Liver (tissue), 9 donors: ENCODE data around the gene STAM2. TPM values are rescaled to one million over a fixed set of nuclear protein-coding genes. Genes with fewer than 3 reads are reported as not detected.
A peak's percentile ranks its signal among the peaks of the same experiment; 100 is the strongest.

ENCODE experiments used
- DNase-seq: peaks from one replicate; pipeline ENCODE4 v3.0.0-alpha.2; 2017; ENCODE audit warnings: low spot score
- H3K27ac ChIP-seq, 2 donors: one replicate each; pipeline ENCODE4 v1.7.0; 2013; ENCODE audit warnings: inconsistent platforms in 2 of 2, low read length in 2 of 2, control low read depth in 1 of 2, low read depth in 1 of 2, mild to moderate bottlenecking in 1 of 2
- H3K27me3 ChIP-seq, 4 donors: one replicate each; pipeline versions ENCODE4 v1.6.1 to v1.7.0; 2013; ENCODE audit warnings: low read length in 3 of 4, inconsistent platforms in 1 of 4, mild to moderate bottlenecking in 1 of 4, moderate library complexity in 1 of 4; ENCODE audit not compliant: control insufficient read depth in 4 of 4, insufficient read depth in 4 of 4
- H3K36me3 ChIP-seq, 4 donors: one replicate each; pipeline versions ENCODE4 v1.6.1 to v1.7.0; 2013; ENCODE audit warnings: low read length in 3 of 4, mild to moderate bottlenecking in 3 of 4, low read depth in 1 of 4, moderate library complexity in 1 of 4; ENCODE audit not compliant: control insufficient read depth in 4 of 4, insufficient read depth in 3 of 4
- H3K4me1 ChIP-seq, 4 donors: one replicate each; pipeline versions ENCODE4 v1.6.1 to v1.7.0; 2013; ENCODE audit warnings: low read length in 3 of 4, mild to moderate bottlenecking in 3 of 4, moderate library complexity in 1 of 4; ENCODE audit not compliant: control insufficient read depth in 4 of 4, insufficient read depth in 4 of 4
- H3K4me3 ChIP-seq, 3 donors: one replicate each; pipeline versions ENCODE4 v1.6.1 to v1.7.0; 2013; ENCODE audit warnings: low read length in 3 of 3, control low read depth in 1 of 3, low read depth in 1 of 3, mild to moderate bottlenecking in 1 of 3
- H3K9ac ChIP-seq, 2 donors: one replicate each; pipeline ENCODE4 v1.7.0; 2013; ENCODE audit warnings: low read length in 2 of 2, mild to moderate bottlenecking in 2 of 2, moderate library complexity in 2 of 2, control low read depth in 1 of 2, low read depth in 1 of 2
- H3K9me3 ChIP-seq, 4 donors: one replicate each; pipeline versions ENCODE4 v1.6.1 to v1.7.0; 2013; ENCODE audit warnings: low read length in 3 of 4; ENCODE audit not compliant: control insufficient read depth in 4 of 4
- GABPA ChIP-seq, 2 donors: IDR thresholded peaks in 1 of 2; conservative IDR thresholded peaks in 1 of 2; 2 replicates each; pipeline ENCODE4 v1.6.1; 2016; ENCODE audit warnings: antibody characterized with exemption in 2 of 2, mild to moderate bottlenecking in 1 of 2, moderate library complexity in 1 of 2
- HNF4A ChIP-seq, 2 donors: conservative IDR thresholded peaks; 2 replicates each; pipeline ENCODE4 v1.6.1; 2016; ENCODE audit warnings: antibody characterized with exemption in 2 of 2, mild to moderate bottlenecking in 2 of 2
- HNF4G ChIP-seq: IDR thresholded peaks from 2 replicates; pipeline ENCODE4 v1.6.1; 2016; ENCODE audit warnings: antibody characterized with exemption
- JUND ChIP-seq, 2 donors: IDR thresholded peaks; 2 replicates each; pipeline ENCODE4 v1.6.1; 2016; ENCODE audit warnings: antibody characterized with exemption in 2 of 2
- NR2F2 ChIP-seq: IDR thresholded peaks from 2 replicates; pipeline ENCODE4 v1.6.1; 2016; ENCODE audit warnings: antibody characterized with exemption
- RAD21 ChIP-seq, 2 donors: IDR thresholded peaks; 2 replicates each; pipeline ENCODE4 v1.6.1; 2016; ENCODE audit warnings: antibody characterized with exemption in 2 of 2, mild to moderate bottlenecking in 2 of 2
- SP1 ChIP-seq: IDR thresholded peaks from 2 replicates; pipeline ENCODE4 v1.6.1; 2018; ENCODE audit warnings: antibody characterized with exemption, mild to moderate bottlenecking
- TAF1 ChIP-seq: conservative IDR thresholded peaks from 2 replicates; pipeline ENCODE4 v1.6.1; 2016; ENCODE audit warnings: antibody characterized with exemption, mild to moderate bottlenecking
- YY1 ChIP-seq: IDR thresholded peaks from 2 replicates; pipeline ENCODE4 v1.6.1; 2016; ENCODE audit warnings: antibody characterized with exemption, mild to moderate bottlenecking
- WGBS: extraction: QIAGEN DNeasy Blood & Tissue Kit; methylation state at CpG from one replicate; pipeline ENCODE4 v1.1.7; 2013; 5-methylcytosine and 5-hydroxymethylcytosine counted together
- polyA plus RNA-seq, 2 donors: library from polyadenylated mRNA; stranded (reverse) in 1 of 2; unstranded in 1 of 2; fragments of 200-250 nt in 1 of 2; fragments of >200 nt in 1 of 2; fragmentation: Nextera tagmentation in 1 of 2; extraction: Ambion mirVana in 1 of 2; gene quantifications; one replicate each; pipeline versions ENCODE4 v1.2.1 to v1.2.3, GENCODE V29; 2013 to 2015
- total RNA-seq, 2 donors: library from RNA; depleted of rRNA; stranded (reverse); fragments of >200 nt; gene quantifications; one replicate each; pipeline ENCODE4 v1.2.3, GENCODE V29; 2014
- TF ChIP-seq, protein P1 (sequence below): IDR thresholded peaks from 2 replicates; pipeline ENCODE4 v1.6.1; 2016; ENCODE audit warnings: antibody characterized with exemption
- TF ChIP-seq, protein P2 (sequence below): fragments of 150-350 bp; IDR thresholded peaks from 2 replicates; pipeline ENCODE4 v1.5.1; 2017; ENCODE audit warnings: improper control_type of control experiment, low read depth, low read length; ENCODE audit not compliant: missing input control
- TF ChIP-seq, protein P3 (sequence below): IDR thresholded peaks from 2 replicates; pipeline ENCODE4 v1.6.1; 2016; ENCODE audit warnings: antibody characterized with exemption
- TF ChIP-seq, protein P4 (sequence below): IDR thresholded peaks from 2 replicates; pipeline ENCODE4 v1.6.1; 2016; ENCODE audit warnings: antibody characterized with exemption, mild to moderate bottlenecking
- TF ChIP-seq, protein P5 (sequence below): IDR thresholded peaks from 2 replicates; pipeline ENCODE4 v1.6.1; 2016; ENCODE audit warnings: antibody characterized with exemption
- donor health status: healthy.
- donor health status: healthy.
- donor health status: healthy.
- donor health status: healthy.
- donor health status: healthy.

STAM2 gene
- total and polyA plus RNA-seq, 4 donors = 4.0 to 18.0 (median 7.2) TPM

DNA sequence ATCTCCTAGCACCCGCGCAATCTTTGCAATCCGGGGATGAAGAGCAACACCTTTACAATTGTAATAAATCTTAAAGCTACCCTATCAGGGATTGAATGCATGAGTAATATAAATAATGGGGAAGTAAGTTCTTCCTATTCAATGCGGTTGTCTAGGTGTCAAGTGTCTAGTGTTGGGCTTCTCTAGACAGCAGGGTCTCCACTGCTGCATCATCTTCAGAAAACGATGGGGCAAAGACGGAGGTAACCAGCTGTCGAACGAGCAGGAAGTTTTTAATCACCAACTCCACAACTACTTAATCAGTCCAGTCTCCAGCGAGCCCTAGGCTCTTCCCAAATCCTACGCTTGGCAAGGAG, 573 bp downstream of the STAM2 start:
- peak overlapping the region; percentile 71 to 92 (median 82) for H3K4me3 ChIP-seq
- peak overlapping the region; percentile 94 to 96 for H3K27ac ChIP-seq
- WGBS = under 1% methylated on average over 10 of the region's 10 CpGs
- peak overlapping the region; percentile 87 to 93 for H3K9ac ChIP-seq
- DNase-seq = no peak
- H3K36me3 ChIP-seq = no peaks in the 10 kb centered on the region
- H3K4me1 ChIP-seq = peaks cover 7 to 29% (median 21%) of the 10 kb centered on the region in 4 donors
- no peaks in the 10 kb centered on the region for H3K9me3 ChIP-seq
- no peaks in the 10 kb centered on the region for H3K27me3 ChIP-seq
- no peak for TF ChIP-seq NR2F2
- TF ChIP-seq HNF4A (conservative IDR thresholded peaks at IDR 0.05) = no peak
- TF ChIP-seq GABPA (IDR thresholded peaks at IDR 0.05 in 1 of 2, conservative IDR thresholded peaks at IDR 0.05 in 1 of 2) = no peak
- TF ChIP-seq, protein P1, sequence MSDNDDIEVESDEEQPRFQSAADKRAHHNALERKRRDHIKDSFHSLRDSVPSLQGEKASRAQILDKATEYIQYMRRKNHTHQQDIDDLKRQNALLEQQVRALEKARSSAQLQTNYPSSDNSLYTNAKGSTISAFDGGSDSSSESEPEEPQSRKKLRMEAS = no peak
- TF ChIP-seq, protein P2, sequence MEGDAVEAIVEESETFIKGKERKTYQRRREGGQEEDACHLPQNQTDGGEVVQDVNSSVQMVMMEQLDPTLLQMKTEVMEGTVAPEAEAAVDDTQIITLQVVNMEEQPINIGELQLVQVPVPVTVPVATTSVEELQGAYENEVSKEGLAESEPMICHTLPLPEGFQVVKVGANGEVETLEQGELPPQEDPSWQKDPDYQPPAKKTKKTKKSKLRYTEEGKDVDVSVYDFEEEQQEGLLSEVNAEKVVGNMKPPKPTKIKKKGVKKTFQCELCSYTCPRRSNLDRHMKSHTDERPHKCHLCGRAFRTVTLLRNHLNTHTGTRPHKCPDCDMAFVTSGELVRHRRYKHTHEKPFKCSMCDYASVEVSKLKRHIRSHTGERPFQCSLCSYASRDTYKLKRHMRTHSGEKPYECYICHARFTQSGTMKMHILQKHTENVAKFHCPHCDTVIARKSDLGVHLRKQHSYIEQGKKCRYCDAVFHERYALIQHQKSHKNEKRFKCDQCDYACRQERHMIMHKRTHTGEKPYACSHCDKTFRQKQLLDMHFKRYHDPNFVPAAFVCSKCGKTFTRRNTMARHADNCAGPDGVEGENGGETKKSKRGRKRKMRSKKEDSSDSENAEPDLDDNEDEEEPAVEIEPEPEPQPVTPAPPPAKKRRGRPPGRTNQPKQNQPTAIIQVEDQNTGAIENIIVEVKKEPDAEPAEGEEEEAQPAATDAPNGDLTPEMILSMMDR = no peak
- TF ChIP-seq, protein P3, sequence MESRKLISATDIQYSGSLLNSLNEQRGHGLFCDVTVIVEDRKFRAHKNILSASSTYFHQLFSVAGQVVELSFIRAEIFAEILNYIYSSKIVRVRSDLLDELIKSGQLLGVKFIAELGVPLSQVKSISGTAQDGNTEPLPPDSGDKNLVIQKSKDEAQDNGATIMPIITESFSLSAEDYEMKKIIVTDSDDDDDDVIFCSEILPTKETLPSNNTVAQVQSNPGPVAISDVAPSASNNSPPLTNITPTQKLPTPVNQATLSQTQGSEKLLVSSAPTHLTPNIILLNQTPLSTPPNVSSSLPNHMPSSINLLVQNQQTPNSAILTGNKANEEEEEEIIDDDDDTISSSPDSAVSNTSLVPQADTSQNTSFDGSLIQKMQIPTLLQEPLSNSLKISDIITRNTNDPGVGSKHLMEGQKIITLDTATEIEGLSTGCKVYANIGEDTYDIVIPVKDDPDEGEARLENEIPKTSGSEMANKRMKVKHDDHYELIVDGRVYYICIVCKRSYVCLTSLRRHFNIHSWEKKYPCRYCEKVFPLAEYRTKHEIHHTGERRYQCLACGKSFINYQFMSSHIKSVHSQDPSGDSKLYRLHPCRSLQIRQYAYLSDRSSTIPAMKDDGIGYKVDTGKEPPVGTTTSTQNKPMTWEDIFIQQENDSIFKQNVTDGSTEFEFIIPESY = no peak
- no peak for TF ChIP-seq RAD21 (IDR thresholded peaks at IDR 0.05)
- no peak for TF ChIP-seq TAF1
- TF ChIP-seq, protein P4, sequence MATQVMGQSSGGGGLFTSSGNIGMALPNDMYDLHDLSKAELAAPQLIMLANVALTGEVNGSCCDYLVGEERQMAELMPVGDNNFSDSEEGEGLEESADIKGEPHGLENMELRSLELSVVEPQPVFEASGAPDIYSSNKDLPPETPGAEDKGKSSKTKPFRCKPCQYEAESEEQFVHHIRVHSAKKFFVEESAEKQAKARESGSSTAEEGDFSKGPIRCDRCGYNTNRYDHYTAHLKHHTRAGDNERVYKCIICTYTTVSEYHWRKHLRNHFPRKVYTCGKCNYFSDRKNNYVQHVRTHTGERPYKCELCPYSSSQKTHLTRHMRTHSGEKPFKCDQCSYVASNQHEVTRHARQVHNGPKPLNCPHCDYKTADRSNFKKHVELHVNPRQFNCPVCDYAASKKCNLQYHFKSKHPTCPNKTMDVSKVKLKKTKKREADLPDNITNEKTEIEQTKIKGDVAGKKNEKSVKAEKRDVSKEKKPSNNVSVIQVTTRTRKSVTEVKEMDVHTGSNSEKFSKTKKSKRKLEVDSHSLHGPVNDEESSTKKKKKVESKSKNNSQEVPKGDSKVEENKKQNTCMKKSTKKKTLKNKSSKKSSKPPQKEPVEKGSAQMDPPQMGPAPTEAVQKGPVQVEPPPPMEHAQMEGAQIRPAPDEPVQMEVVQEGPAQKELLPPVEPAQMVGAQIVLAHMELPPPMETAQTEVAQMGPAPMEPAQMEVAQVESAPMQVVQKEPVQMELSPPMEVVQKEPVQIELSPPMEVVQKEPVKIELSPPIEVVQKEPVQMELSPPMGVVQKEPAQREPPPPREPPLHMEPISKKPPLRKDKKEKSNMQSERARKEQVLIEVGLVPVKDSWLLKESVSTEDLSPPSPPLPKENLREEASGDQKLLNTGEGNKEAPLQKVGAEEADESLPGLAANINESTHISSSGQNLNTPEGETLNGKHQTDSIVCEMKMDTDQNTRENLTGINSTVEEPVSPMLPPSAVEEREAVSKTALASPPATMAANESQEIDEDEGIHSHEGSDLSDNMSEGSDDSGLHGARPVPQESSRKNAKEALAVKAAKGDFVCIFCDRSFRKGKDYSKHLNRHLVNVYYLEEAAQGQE = no peak
- TF ChIP-seq, protein P5, sequence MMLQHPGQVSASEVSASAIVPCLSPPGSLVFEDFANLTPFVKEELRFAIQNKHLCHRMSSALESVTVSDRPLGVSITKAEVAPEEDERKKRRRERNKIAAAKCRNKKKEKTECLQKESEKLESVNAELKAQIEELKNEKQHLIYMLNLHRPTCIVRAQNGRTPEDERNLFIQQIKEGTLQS = no peak
- no peak for TF ChIP-seq SP1
- no peak for TF ChIP-seq HNF4G
- TF ChIP-seq JUND (IDR thresholded peaks at IDR 0.05) = no peak

DNA sequence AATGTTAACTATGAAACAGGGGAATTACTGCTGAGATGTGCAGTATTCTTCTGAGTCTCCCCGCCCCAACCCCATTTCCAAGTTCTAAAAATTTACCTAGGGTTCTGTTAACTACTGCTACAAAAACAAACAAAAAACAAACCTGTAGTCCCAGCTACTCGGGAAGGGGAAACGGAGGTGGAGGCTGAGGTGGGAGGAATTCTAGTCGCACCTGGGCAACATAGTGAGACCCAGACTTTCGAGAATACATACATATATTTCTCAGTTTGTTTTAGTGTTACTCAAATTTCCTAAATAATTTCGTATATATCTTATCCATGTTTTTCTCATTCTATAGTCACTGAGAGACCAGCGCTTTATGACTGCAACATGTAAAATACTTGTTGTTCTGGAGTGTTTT, 989 bp downstream of the STAM2 start:
- peak overlapping the region in 1 of 2 donors; percentile 94 for H3K27ac ChIP-seq
- no peaks in the 10 kb centered on the region for H3K9me3 ChIP-seq
- 25% methylated on average over 7 of the region's 7 CpGs for WGBS
- no peaks in the 10 kb centered on the region for H3K27me3 ChIP-seq
- H3K9ac ChIP-seq = peak overlapping the region; percentile 87 to 93
- H3K4me1 ChIP-seq = peaks cover 9 to 29% (median 21%) of the 10 kb centered on the region in 4 donors
- no peak for TF ChIP-seq GABPA (IDR thresholded peaks at IDR 0.05 in 1 of 2, conservative IDR thresholded peaks at IDR 0.05 in 1 of 2)
- TF ChIP-seq HNF4A (conservative IDR thresholded peaks at IDR 0.05) = no peak
- no peak for TF ChIP-seq JUND (IDR thresholded peaks at IDR 0.05)
- TF ChIP-seq, protein P1 = no peak
- TF ChIP-seq YY1 = no peak
- TF ChIP-seq, protein P3 = no peak
- TF ChIP-seq NR2F2 = no peak
- TF ChIP-seq, protein P5 = no peak
- H3K4me3 ChIP-seq = peak overlapping the region; percentile 71 to 92 (median 82)
- DNase-seq = no peak
- no peaks in the 10 kb centered on the region for H3K36me3 ChIP-seq
